ENCODE results near the gene VWA8. TPM values are rescaled to one million over a fixed set of nuclear protein-coding genes. Genes with fewer than 3 reads are reported as not detected.
A peak's percentile ranks its signal among the peaks of the same experiment; 100 is the strongest.

VWA8 gene
- polyA plus RNA-seq, 3 donors: 2.0 to 4.4 (median 3.4) TPM

DNA sequence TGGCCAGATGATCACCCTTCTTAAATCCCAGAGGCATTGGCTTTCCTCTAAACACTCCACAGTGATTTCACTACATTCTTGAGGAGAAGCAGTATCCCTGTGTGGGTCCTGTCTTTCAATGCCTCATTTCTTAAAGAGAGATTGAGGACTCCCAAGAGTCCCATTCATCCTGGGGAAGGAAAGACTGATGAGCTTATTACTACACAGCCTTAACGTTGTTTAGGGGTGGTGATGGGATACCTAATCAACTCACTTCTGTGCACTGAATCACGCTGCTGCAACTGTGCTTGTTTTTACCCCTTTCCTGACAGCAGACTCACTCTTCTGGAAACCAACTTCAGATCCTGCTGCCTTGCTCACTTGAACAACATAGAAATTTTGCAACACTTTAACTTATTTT is 300.5 kb downstream of the VWA8 start:
- Histone ChIP-seq H3K27me3 (ENCODE audit: control insufficient read depth in 2 of 2, insufficient read depth in 2 of 2, low read length in 2 of 2) (no peaks in the 10 kb centered on the region), H3K4me2 (replicated peaks; ENCODE audit: extremely low read depth, low read length, poor library complexity, severe bottlenecking) (no peak overlapping the region), H4K20me1 (ENCODE audit: insufficient read depth, low read length) (no peaks in the 10 kb centered on the region), H3K4me1 (ENCODE audit: control insufficient read depth in 1 of 2, insufficient read depth in 2 of 2, low read length in 2 of 2) (peaks cover 0 to 1% of the 10 kb centered on the region in 2 donors), H3K79me2 (ENCODE audit: insufficient read depth, low read length) (no peaks in the 10 kb centered on the region), H3K27ac (ENCODE audit: low read depth in 1 of 2, low read length in 2 of 2) (no peak overlapping the region), H3K9me3 (replicated peaks in 1 of 2; ENCODE audit: control insufficient read depth in 1 of 2, insufficient read depth in 1 of 2, low read length in 2 of 2) (no peaks in the 10 kb centered on the region), H3K36me3 (replicated peaks in 1 of 2; ENCODE audit: control insufficient read depth in 1 of 2, insufficient read depth in 2 of 2, low read length in 2 of 2) (no peaks in the 10 kb centered on the region), H3K4me3 (replicated peaks in 1 of 3; ENCODE audit: low read depth in 2 of 3, low read length in 3 of 3) (no peak overlapping the region), H2AFZ (ENCODE audit: insufficient read depth, low read depth, low read length, poor library complexity, severe bottlenecking) (no peak overlapping the region), H3K9ac (ENCODE audit: insufficient read depth, low read length, poor library complexity, severe bottlenecking) (no peak overlapping the region)
- Mint-ChIP-seq H3K4me1 (peaks cover 7% of the 10 kb centered on the region), H3K27me3 (ENCODE audit: low read depth in 3 of 3) (peaks cover 0 to 2% (median 0%) of the 10 kb centered on the region in 3 donors), H3K36me3 (peaks cover 8 to 11% of the 10 kb centered on the region in 2 donors), H3K4me3 (no peak overlapping the region), H3K27ac (no peak overlapping the region), H3K9me3 (no peaks in the 10 kb centered on the region)
- TF ChIP-seq, protein P1, sequence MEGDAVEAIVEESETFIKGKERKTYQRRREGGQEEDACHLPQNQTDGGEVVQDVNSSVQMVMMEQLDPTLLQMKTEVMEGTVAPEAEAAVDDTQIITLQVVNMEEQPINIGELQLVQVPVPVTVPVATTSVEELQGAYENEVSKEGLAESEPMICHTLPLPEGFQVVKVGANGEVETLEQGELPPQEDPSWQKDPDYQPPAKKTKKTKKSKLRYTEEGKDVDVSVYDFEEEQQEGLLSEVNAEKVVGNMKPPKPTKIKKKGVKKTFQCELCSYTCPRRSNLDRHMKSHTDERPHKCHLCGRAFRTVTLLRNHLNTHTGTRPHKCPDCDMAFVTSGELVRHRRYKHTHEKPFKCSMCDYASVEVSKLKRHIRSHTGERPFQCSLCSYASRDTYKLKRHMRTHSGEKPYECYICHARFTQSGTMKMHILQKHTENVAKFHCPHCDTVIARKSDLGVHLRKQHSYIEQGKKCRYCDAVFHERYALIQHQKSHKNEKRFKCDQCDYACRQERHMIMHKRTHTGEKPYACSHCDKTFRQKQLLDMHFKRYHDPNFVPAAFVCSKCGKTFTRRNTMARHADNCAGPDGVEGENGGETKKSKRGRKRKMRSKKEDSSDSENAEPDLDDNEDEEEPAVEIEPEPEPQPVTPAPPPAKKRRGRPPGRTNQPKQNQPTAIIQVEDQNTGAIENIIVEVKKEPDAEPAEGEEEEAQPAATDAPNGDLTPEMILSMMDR (IDR thresholded peaks at IDR 0.05): no peak
- intact Hi-C loops (cut with micrococcal nuclease): loop anchor here in 1 of 2 donors (10.0 kb wide), 2 partner anchors 174 to 384 kb away; partner anchors contain the start of gene DGKH
- no peak for DNase-seq
- WGBS (ENCODE audit: insufficient coverage): no CpG with 5 or more reads among the region's 2 CpGs

DNA sequence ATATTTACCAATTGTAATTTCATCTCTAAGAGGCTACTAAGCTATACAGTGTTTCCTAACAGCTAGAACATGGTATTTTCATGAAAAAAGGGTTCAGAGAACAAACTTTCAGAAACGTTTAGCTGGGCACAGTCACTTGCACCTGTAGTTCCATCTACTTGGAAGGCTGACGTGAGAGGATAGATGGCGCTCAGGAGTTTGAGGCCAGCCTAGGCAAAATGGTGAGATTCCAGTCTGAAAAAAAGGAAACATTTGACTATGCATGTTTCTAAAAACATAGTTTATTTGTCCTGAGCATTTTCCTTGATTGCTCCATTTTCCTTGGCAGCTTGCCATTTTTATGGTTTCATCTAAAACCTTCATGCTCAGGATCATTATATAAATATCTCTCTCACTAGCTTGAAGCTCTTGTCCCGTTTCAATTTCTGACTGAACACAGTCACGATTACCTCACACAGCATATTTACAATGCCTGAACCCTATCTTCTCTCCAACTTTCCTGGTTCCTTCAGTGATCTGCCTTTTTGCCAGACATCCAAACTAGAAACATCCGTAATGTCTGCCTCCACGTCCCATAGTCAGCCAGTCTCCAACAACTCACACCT is 302.8 kb downstream of the VWA8 start:
- H3K9ac ChIP-seq (ENCODE audit: insufficient read depth, low read length, poor library complexity, severe bottlenecking): no peak overlapping the region
- H3K36me3 ChIP-seq (replicated peaks in 1 of 2; ENCODE audit: control insufficient read depth in 1 of 2, insufficient read depth in 2 of 2, low read length in 2 of 2): no peaks in the 10 kb centered on the region
- TF ChIP-seq, protein P1 (IDR thresholded peaks at IDR 0.05): no peak
- no peak overlapping the region for H3K4me2 ChIP-seq (replicated peaks; ENCODE audit: extremely low read depth, low read length, poor library complexity, severe bottlenecking)
- 80% methylated on average over 7 of the region's 7 CpGs for WGBS (ENCODE audit: insufficient coverage)
- no peak overlapping the region for H3K4me3 ChIP-seq (replicated peaks in 1 of 3; ENCODE audit: low read depth in 2 of 3, low read length in 3 of 3)
- H3K4me1 ChIP-seq (ENCODE audit: control insufficient read depth in 1 of 2, insufficient read depth in 2 of 2, low read length in 2 of 2): peaks cover 12 to 18% of the 10 kb centered on the region in 2 donors
- H3K4me3 Mint-ChIP-seq: no peak overlapping the region
- no peak overlapping the region for H2AFZ ChIP-seq (ENCODE audit: insufficient read depth, low read depth, low read length, poor library complexity, severe bottlenecking)
- H3K27me3 ChIP-seq (ENCODE audit: control insufficient read depth in 2 of 2, insufficient read depth in 2 of 2, low read length in 2 of 2): no peaks in the 10 kb centered on the region
- H3K27ac Mint-ChIP-seq: peak overlapping the region in 1 of 7 donors; percentile 50
- peaks cover 24% of the 10 kb centered on the region for H3K4me1 Mint-ChIP-seq
- no peaks in the 10 kb centered on the region for H3K79me2 ChIP-seq (ENCODE audit: insufficient read depth, low read length)
- no peak for DNase-seq
- peaks cover 5 to 11% of the 10 kb centered on the region in 2 donors for H3K36me3 Mint-ChIP-seq
- H3K9me3 ChIP-seq (replicated peaks in 1 of 2; ENCODE audit: control insufficient read depth in 1 of 2, insufficient read depth in 1 of 2, low read length in 2 of 2): no peaks in the 10 kb centered on the region
- intact Hi-C loops (cut with micrococcal nuclease): loop anchor here (10.0 kb wide), 3 partner anchors 163 to 303 kb away; no protein-coding TSS in a partner anchor
- peaks cover 0 to 2% (median 1%) of the 10 kb centered on the region in 3 donors for H3K27me3 Mint-ChIP-seq (ENCODE audit: low read depth in 3 of 3)
- H4K20me1 ChIP-seq (ENCODE audit: insufficient read depth, low read length): no peaks in the 10 kb centered on the region
- H3K9me3 Mint-ChIP-seq: no peaks in the 10 kb centered on the region
- no peak overlapping the region for H3K27ac ChIP-seq (ENCODE audit: low read depth in 1 of 2, low read length in 2 of 2)
